Urothelium cell line (cell line): ENCODE results near the gene TVP23C.

Experiments used
- DNase-seq: peaks from one replicate; pipeline ENCODE4 v3.0.0; 2011; ENCODE audit warnings: low spot score, mixed read lengths
- FAIRE-seq: peaks from 2 replicates; lab custom pipeline; 2011; peaks lifted over from hg19 to GRCh38; lab: Jason Lieb, UNC

TVP23C gene

GRCh38 chr17:15498107-15498506, 65.2 kb downstream of the TVP23C start:
- DNase-seq (no peak), FAIRE-seq (no peak)

- no peak for DNase-seq
- no peak for FAIRE-seq
Measured at GRCh38 chr17:15496735-15497670, 66.3 kb downstream of the TVP23C start.

- no peak for DNase-seq
- FAIRE-seq, result no peak
Measured at GRCh38 chr17:15494821-15495220, 68.5 kb downstream of the TVP23C start.

- FAIRE-seq (no peak), DNase-seq (no peak)
Measured at GRCh38 chr17:15493693-15494035, 69.6 kb downstream of the TVP23C start.

- DNase-seq (no peak), FAIRE-seq (no peak)
Measured at GRCh38 chr17:15492791-15493692, 70.2 kb downstream of the TVP23C start.

GRCh38 chr17:15492186-15492585, 71.1 kb downstream of the TVP23C start:
- no peak for DNase-seq
- FAIRE-seq, result no peak

GRCh38 chr17:15490634-15491261, 72.5 kb downstream of the TVP23C start:
- FAIRE-seq (no peak), DNase-seq (peak; percentile 46)

- FAIRE-seq (no peak), DNase-seq (no peak)
Measured at GRCh38 chr17:15488557-15488956, 74.7 kb downstream of the TVP23C start.

- no peak for FAIRE-seq
- no peak for DNase-seq
Measured at GRCh38 chr17:15485045-15485444, 78.2 kb downstream of the TVP23C start.

- no peak for FAIRE-seq
- no peak for DNase-seq
Measured at GRCh38 chr17:15483431-15483830, 79.9 kb downstream of the TVP23C start.

GRCh38 chr17:15482476-15482875, 80.8 kb downstream of the TVP23C start:
- no peak for DNase-seq
- FAIRE-seq, result no peak

GRCh38 chr17:15481481-15481880, 81.8 kb downstream of the TVP23C start:
- DNase-seq (no peak), FAIRE-seq (no peak)

- DNase-seq (no peak), FAIRE-seq (no peak)
Measured at GRCh38 chr17:15480204-15480603, 83.1 kb downstream of the TVP23C start.

GRCh38 chr17:15479703-15480102, 83.6 kb downstream of the TVP23C start:
- no peak for FAIRE-seq
- DNase-seq, result no peak

- FAIRE-seq (no peak), DNase-seq (no peak)
Measured at GRCh38 chr17:15478845-15479244, 84.4 kb downstream of the TVP23C start.

GRCh38 chr17:15475631-15476354, 87.5 kb downstream of the TVP23C start:
- FAIRE-seq (no peak), DNase-seq (no peak)

GRCh38 chr17:15472891-15473290, 90.4 kb downstream of the TVP23C start:
- FAIRE-seq (no peak), DNase-seq (no peak)

GRCh38 chr17:15470536-15470935, 92.7 kb downstream of the TVP23C start:
- DNase-seq, result no peak
- FAIRE-seq, result no peak

GRCh38 chr17:15469260-15469659, 94.0 kb downstream of the TVP23C start:
- DNase-seq, result no peak
- FAIRE-seq, result no peak

GRCh38 chr17:15468126-15468525, 95.2 kb downstream of the TVP23C start:
- no peak for FAIRE-seq
- no peak for DNase-seq

GRCh38 chr17:15467592-15467991, 95.7 kb downstream of the TVP23C start, which contains the start of gene CDRT4:
Gene CDRT4 (minus strand): TSS chr17:15467621. CDS start chr17:15440238, 27,383 bp downstream.
- DNase-seq (no peak), FAIRE-seq (no peak)
